ENCODE data around the gene VGLL4.

DNA sequence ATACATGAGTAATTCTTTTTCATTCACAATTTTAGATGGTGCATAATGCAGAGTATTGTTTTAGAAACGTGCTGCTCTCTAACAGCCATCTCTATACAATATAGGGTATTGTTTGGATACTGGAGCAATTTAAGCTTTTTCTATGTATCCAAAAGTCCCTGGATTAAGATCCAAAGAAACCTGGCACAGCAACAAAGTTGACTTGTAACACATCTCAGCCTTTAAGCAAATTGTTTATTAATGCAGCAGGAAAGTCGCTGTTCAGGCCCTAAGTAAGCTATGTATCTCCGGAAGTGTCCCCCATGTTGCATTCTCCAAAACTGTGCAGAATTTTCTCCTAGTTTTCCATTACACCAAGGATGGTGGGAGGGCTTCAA is 7.3 kb downstream of the VGLL4 start:
- TF ChIP-seq, protein P1, sequence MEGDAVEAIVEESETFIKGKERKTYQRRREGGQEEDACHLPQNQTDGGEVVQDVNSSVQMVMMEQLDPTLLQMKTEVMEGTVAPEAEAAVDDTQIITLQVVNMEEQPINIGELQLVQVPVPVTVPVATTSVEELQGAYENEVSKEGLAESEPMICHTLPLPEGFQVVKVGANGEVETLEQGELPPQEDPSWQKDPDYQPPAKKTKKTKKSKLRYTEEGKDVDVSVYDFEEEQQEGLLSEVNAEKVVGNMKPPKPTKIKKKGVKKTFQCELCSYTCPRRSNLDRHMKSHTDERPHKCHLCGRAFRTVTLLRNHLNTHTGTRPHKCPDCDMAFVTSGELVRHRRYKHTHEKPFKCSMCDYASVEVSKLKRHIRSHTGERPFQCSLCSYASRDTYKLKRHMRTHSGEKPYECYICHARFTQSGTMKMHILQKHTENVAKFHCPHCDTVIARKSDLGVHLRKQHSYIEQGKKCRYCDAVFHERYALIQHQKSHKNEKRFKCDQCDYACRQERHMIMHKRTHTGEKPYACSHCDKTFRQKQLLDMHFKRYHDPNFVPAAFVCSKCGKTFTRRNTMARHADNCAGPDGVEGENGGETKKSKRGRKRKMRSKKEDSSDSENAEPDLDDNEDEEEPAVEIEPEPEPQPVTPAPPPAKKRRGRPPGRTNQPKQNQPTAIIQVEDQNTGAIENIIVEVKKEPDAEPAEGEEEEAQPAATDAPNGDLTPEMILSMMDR (IDR thresholded peaks at IDR 0.05) = no peak
- TF ChIP-seq POLR2A (IDR thresholded peaks at IDR 0.05) = no peak

All from lower leg skin (tissue), 3 donors.